ENCODE measurements around the gene CAPN15. TPM values are rescaled to one million over a fixed set of nuclear protein-coding genes. Genes with fewer than 3 reads are reported as not detected.

Gene CAPN15
- total and polyA plus RNA-seq, 9 of the 15 experiments (the other 6 are each of a cell fraction or from before 2014, with no cell fraction given) = 0.62 to 111 (median 14.2) TPM

GRCh38 chr16:535446-536405 lies 8.2 kb downstream of the CAPN15 start (continued):
- TF ChIP-seq MLX (CRISPR knock-in tag; conservative IDR thresholded peaks at IDR 0.05) (no peak), NR3C1 (CRISPR knock-in tag; IDR thresholded peaks at IDR 0.05) (no peak), PKNOX1 (IDR thresholded peaks at IDR 0.05) (no peak), SMARCA5 (IDR thresholded peaks at IDR 0.05) (no peak), ILF3 (IDR thresholded peaks at IDR 0.05; ENCODE audit: borderline replicate concordance) (no peak), DDX20 (tag; IDR thresholded peaks at IDR 0.05; ENCODE audit: low read depth) (no peak), TCF7 (IDR thresholded peaks at IDR 0.05; ENCODE audit: borderline replicate concordance) (no peak), FOXO4 (CRISPR knock-in tag; IDR thresholded peaks at IDR 0.05) (no peak), KAT7 (CRISPR knock-in tag; IDR thresholded peaks at IDR 0.05; ENCODE audit: borderline replicate concordance) (no peak), MYNN (IDR thresholded peaks at IDR 0.05) (peak; percentile 57; the same call in 1 of the 2 replicates), MYNN (CRISPR knock-in tag; IDR thresholded peaks at IDR 0.05) (no peak), TEAD1 (CRISPR knock-in tag; IDR thresholded peaks at IDR 0.05) (no peak), MYBL2 (IDR thresholded peaks at IDR 0.05; ENCODE audit: low read depth) (no peak), MYBL2 (CRISPR knock-in tag; IDR thresholded peaks at IDR 0.05; ENCODE audit: borderline replicate concordance) (no peak), HINFP (tag; conservative IDR thresholded peaks at IDR 0.05; ENCODE audit: low read depth) (no peak), ZKSCAN3 (CRISPR knock-in tag; IDR thresholded peaks at IDR 0.05) (no peak), NCOA6 (IDR thresholded peaks at IDR 0.05) (no peak), ZNF395 (CRISPR knock-in tag; IDR thresholded peaks at IDR 0.05) (no peak), ZNF280A (IDR thresholded peaks at IDR 0.05; ENCODE audit: low read depth, partially characterized antibody) (no peak), BHLHE40 (IDR thresholded peaks at IDR 0.05; ENCODE audit: low read length) (peak; percentile 47; the same call in 1 of the 2 replicates)

Measured in K562 (cell line).